ENCODE data around the gene POLR3K.

The POLR3K gene

GRCh38 chr16:63998-64913 lies 10.8 kb upstream of the POLR3K start:
- H2AFZ ChIP-seq (ENCODE audit: low read depth, low read length), result no peak overlapping the region
- no peak overlapping the region for H3K9ac ChIP-seq (ENCODE audit: low read depth, low read length)
- H3K4me3 ChIP-seq (ENCODE audit: low read depth in 1 of 2, low read length in 2 of 2), result no peak overlapping the region
- no peak overlapping the region for H3K4me2 ChIP-seq (ENCODE audit: insufficient read depth, low read length)
- H3K4me1 ChIP-seq (ENCODE audit: insufficient read depth, low read length), result no peaks in the 10 kb centered on the region
- no peaks in the 10 kb centered on the region for H3K9me3 ChIP-seq (ENCODE audit: insufficient read depth, low read length, severe bottlenecking)
- H3K27ac ChIP-seq (ENCODE audit: low read length), result no peak overlapping the region
- DNase-seq, result no peak
- no peak for ATAC-seq (ENCODE audit: insufficient read depth, low read depth)
- TF ChIP-seq EZH2 (IDR thresholded peaks at IDR 0.05; ENCODE audit: borderline replicate concordance, low read depth, low read length, severe bottlenecking) (no peak), CTCF (IDR thresholded peaks at IDR 0.05; ENCODE audit: borderline replicate concordance, extremely low read depth, low read length, poor library complexity, severe bottlenecking) (no peak)
- no peaks in the 10 kb centered on the region for H3K36me3 ChIP-seq (ENCODE audit: insufficient read depth, low read length)
- no peaks in the 10 kb centered on the region for H3K79me2 ChIP-seq (ENCODE audit: insufficient read depth, low read length)
- no peaks in the 10 kb centered on the region for H3K27me3 ChIP-seq (ENCODE audit: insufficient read depth, low read length, poor library complexity)
- H4K20me1 ChIP-seq (ENCODE audit: insufficient read depth, low read length), result peaks cover 6% of the 10 kb centered on the region

- Histone ChIP-seq H3K79me2 (ENCODE audit: insufficient read depth, low read length) (no peaks in the 10 kb centered on the region), H3K9me3 (ENCODE audit: insufficient read depth, low read length, severe bottlenecking) (no peaks in the 10 kb centered on the region), H3K4me2 (ENCODE audit: insufficient read depth, low read length) (no peak overlapping the region), H4K20me1 (ENCODE audit: insufficient read depth, low read length) (peaks cover 6% of the 10 kb centered on the region; the same call in 1 of the 2 replicates), H3K4me3 (ENCODE audit: low read depth in 1 of 2, low read length in 2 of 2) (no peak overlapping the region), H3K36me3 (ENCODE audit: insufficient read depth, low read length) (no peaks in the 10 kb centered on the region), H3K27ac (ENCODE audit: low read length) (no peak overlapping the region), H3K4me1 (ENCODE audit: insufficient read depth, low read length) (no peaks in the 10 kb centered on the region), H3K9ac (ENCODE audit: low read depth, low read length) (no peak overlapping the region), H2AFZ (ENCODE audit: low read depth, low read length) (no peak overlapping the region), H3K27me3 (ENCODE audit: insufficient read depth, low read length, poor library complexity) (no peaks in the 10 kb centered on the region)
- no peak for DNase-seq
- ATAC-seq (ENCODE audit: insufficient read depth, low read depth), result no peak
- TF ChIP-seq EZH2 (IDR thresholded peaks at IDR 0.05; ENCODE audit: borderline replicate concordance, low read depth, low read length, severe bottlenecking) (no peak), CTCF (IDR thresholded peaks at IDR 0.05; ENCODE audit: borderline replicate concordance, extremely low read depth, low read length, poor library complexity, severe bottlenecking) (no peak)
Observed at GRCh38 chr16:63466-63865, 10.1 kb upstream of the POLR3K start.

- no peak overlapping the region for H3K9ac ChIP-seq (ENCODE audit: low read depth, low read length)
- no peaks in the 10 kb centered on the region for H3K4me1 ChIP-seq (ENCODE audit: insufficient read depth, low read length)
- H3K4me3 ChIP-seq (ENCODE audit: low read depth in 1 of 2, low read length in 2 of 2), result no peak overlapping the region
- H3K36me3 ChIP-seq (ENCODE audit: insufficient read depth, low read length), result 0 out of 2 replicates have a peak, but pooled peaks cover 5% of the 10 kb centered on the region
- ATAC-seq (ENCODE audit: insufficient read depth, low read depth) (no peak), DNase-seq (no peak)
- H2AFZ ChIP-seq (ENCODE audit: low read depth, low read length), result no peak overlapping the region
- H4K20me1 ChIP-seq (ENCODE audit: insufficient read depth, low read length), result peaks cover 6% of the 10 kb centered on the region; the same call in 1 of the 2 replicates
- no peak for TF ChIP-seq CTCF (IDR thresholded peaks at IDR 0.05; ENCODE audit: borderline replicate concordance, extremely low read depth, low read length, poor library complexity, severe bottlenecking)
- no peak for TF ChIP-seq EZH2 (IDR thresholded peaks at IDR 0.05; ENCODE audit: borderline replicate concordance, low read depth, low read length, severe bottlenecking)
- no peaks in the 10 kb centered on the region for H3K27me3 ChIP-seq (ENCODE audit: insufficient read depth, low read length, poor library complexity)
- no peak overlapping the region for H3K4me2 ChIP-seq (ENCODE audit: insufficient read depth, low read length)
- no peaks in the 10 kb centered on the region for H3K79me2 ChIP-seq (ENCODE audit: insufficient read depth, low read length)
- no peaks in the 10 kb centered on the region for H3K9me3 ChIP-seq (ENCODE audit: insufficient read depth, low read length, severe bottlenecking)
- H3K27ac ChIP-seq (ENCODE audit: low read length), result no peak overlapping the region
Observed at GRCh38 chr16:62968-63391, 9.6 kb upstream of the POLR3K start.
